KMS-11 (cell line): ENCODE measurements around the gene MAP4K5.

Experiments
- H2AFZ ChIP-seq: fragments of 200-600 bp; sonication (generic); 2 replicates; pipeline ENCODE4 v1.6.1; 2016; ENCODE audit warnings: antibody characterized with exemption, mixed run types, low read depth
- H3K27ac ChIP-seq: fragments of 200-600 bp; sonication (generic); 2 replicates; pipeline ENCODE4 v1.6.1; 2016; ENCODE audit warnings: mild to moderate bottlenecking, mixed run types
- H3K27me3 ChIP-seq: fragments of 200-600 bp; sonication (generic); 2 replicates; pipeline ENCODE4 v1.6.1; 2017; ENCODE audit warnings: mild to moderate bottlenecking, low read depth, mixed run types, moderate library complexity; ENCODE audit not compliant: insufficient read depth
- H3K36me3 ChIP-seq: fragments of 200-600 bp; sonication (generic); 2 replicates; pipeline ENCODE4 v1.6.1; 2017; ENCODE audit warnings: mild to moderate bottlenecking, mixed run types; ENCODE audit not compliant: insufficient read depth
- H3K4me1 ChIP-seq: fragments of 200-600 bp; sonication (generic); 2 replicates; pipeline ENCODE4 v1.6.1; 2016; ENCODE audit warnings: mild to moderate bottlenecking, low read depth, mixed run types; ENCODE audit not compliant: poor library complexity, severe bottlenecking
- H3K4me2 ChIP-seq: fragments of 200-600 bp; sonication (generic); 2 replicates; pipeline ENCODE4 v1.7.0; 2016; ENCODE audit warnings: mild to moderate bottlenecking, mixed run types
- H3K4me3 ChIP-seq: fragments of 200-600 bp; sonication (generic); IDR thresholded peaks from 2 replicates; pipeline ENCODE4 v1.6.1; 2017; ENCODE audit warnings: low read depth, low read length, mixed read lengths; ENCODE audit not compliant: insufficient read depth
- H3K79me2 ChIP-seq: fragments of 200-600 bp; sonication (generic); 2 replicates; pipeline ENCODE4 v1.6.1; 2016; ENCODE audit warnings: low read depth, mixed run types; ENCODE audit not compliant: insufficient read depth
- H3K9ac ChIP-seq: fragments of 200-600 bp; sonication (generic); 2 replicates; pipeline ENCODE4 v1.6.1; 2016; ENCODE audit warnings: mild to moderate bottlenecking, mixed run types
- H4K20me1 ChIP-seq: fragments of 200-600 bp; sonication (generic); 2 replicates; pipeline ENCODE4 v1.6.1; 2016; ENCODE audit warnings: mild to moderate bottlenecking, mixed run types; ENCODE audit not compliant: insufficient read depth
- CTCF ChIP-seq: fragments of 200-600 bp; sonication (generic); conservative IDR thresholded peaks from 2 replicates; pipeline ENCODE4 v1.6.1; 2017; ENCODE audit warnings: low read depth, mild to moderate bottlenecking, antibody characterized with exemption, low read length, moderate library complexity, mixed read lengths

The MAP4K5 gene

DNA sequence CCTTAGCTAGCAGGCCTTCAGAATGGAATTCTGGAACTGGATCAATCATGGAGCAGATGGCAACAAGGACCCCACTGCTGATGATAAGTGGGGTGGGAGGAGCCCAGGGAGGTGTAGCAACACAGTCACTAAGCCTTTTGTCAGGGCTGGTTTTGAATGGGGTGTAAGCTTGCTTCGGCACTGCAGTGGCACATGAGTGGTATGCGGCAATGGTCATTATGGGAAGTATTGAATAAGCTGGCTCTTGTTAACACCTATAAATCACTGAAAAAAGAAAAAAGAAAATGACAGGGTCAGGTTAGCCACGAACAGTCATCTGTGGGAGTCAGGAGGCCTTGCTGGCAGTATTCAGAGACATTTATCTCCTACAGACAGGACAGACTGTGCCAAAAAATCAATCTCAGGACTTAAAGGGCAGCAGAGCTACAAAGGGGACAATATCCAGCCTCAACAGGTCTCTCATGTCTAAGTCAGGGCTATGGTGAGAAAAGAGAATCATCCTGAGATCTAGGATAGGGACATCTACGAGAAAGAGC is 154.8 kb downstream of the MAP4K5 start:
- TF ChIP-seq CTCF: no peak
- H3K36me3 ChIP-seq: no peaks in the 10 kb centered on the region
- no peaks in the 10 kb centered on the region for H3K27me3 ChIP-seq

DNA sequence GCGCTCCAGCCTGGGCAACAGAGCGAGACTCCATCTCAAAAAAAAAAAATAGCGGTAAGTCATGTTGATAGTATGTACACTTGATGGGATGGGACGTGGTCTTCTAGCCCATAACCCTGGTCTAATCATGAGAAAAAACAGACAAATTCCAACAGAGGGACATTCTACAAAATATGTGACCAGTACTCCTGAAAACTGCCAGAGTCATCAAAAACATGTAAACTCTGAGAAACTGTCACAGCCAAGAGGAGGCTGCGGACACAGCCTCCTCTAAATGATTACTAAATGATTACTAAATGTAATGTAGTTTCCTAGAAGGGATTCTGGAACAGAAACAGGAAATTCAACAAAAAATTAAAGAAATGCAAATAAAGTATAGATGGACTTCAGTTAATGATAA is 156.6 kb downstream of the MAP4K5 start:
- no peak overlapping the region for H2AFZ ChIP-seq
- no peaks in the 10 kb centered on the region for H4K20me1 ChIP-seq
- no peak for TF ChIP-seq CTCF
- no peaks in the 10 kb centered on the region for H3K27me3 ChIP-seq
- no peak overlapping the region for H3K9ac ChIP-seq
- H3K4me3 ChIP-seq: no peak overlapping the region
- H3K27ac ChIP-seq: no peak overlapping the region
- no peaks in the 10 kb centered on the region for H3K4me1 ChIP-seq
- H3K4me2 ChIP-seq: no peak overlapping the region
- no peaks in the 10 kb centered on the region for H3K36me3 ChIP-seq
- no peaks in the 10 kb centered on the region for H3K79me2 ChIP-seq

More for the DNA sequence above, 154.8 kb downstream of the MAP4K5 start:
- H3K4me1 ChIP-seq: no peaks in the 10 kb centered on the region
- no peak overlapping the region for H3K9ac ChIP-seq
- H3K79me2 ChIP-seq: no peaks in the 10 kb centered on the region
- H3K4me3 ChIP-seq: no peak overlapping the region
- H2AFZ ChIP-seq: no peak overlapping the region
- H3K4me2 ChIP-seq: no peak overlapping the region
- no peak overlapping the region for H3K27ac ChIP-seq
- H4K20me1 ChIP-seq: no peaks in the 10 kb centered on the region

GRCh38 chr14:50373959-50374358 is 158.4 kb downstream of the MAP4K5 start:
- H3K4me3 ChIP-seq: no peak overlapping the region

DNA sequence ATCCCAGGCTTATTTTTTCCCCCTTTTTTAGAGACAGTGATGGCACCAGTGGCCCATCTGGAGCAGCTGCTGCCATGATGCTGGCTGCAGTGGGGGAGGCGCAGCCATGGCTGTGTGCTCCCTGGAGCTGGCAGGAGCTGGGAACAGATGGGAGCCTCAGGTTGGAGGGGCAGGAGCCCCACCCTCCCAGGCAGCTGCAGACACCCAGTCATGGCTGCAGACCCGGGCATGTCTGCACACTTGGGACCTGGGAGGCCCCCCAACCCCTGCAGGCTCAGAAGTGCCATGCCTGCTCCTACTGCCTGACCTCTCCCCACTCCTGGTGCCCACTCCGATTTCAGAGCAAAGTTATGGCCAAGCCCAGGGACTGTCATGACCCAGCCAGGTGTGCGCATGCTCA is 160.8 kb downstream of the MAP4K5 start:
- no peak for TF ChIP-seq CTCF
- Histone ChIP-seq H3K4me3 (no peak overlapping the region), H3K27me3 (no peaks in the 10 kb centered on the region), H2AFZ (no peak overlapping the region), H4K20me1 (no peaks in the 10 kb centered on the region), H3K9ac (no peak overlapping the region), H3K4me2 (no peak overlapping the region), H3K27ac (no peak overlapping the region), H3K79me2 (no peaks in the 10 kb centered on the region), H3K4me1 (no peaks in the 10 kb centered on the region), H3K36me3 (no peaks in the 10 kb centered on the region)

More at GRCh38 chr14:50373959-50374358, 158.4 kb downstream of the MAP4K5 start:
- Histone ChIP-seq H3K79me2 (no peaks in the 10 kb centered on the region), H3K36me3 (no peaks in the 10 kb centered on the region), H2AFZ (no peak overlapping the region), H3K27me3 (no peaks in the 10 kb centered on the region), H3K4me2 (no peak overlapping the region), H3K9ac (no peak overlapping the region), H3K27ac (no peak overlapping the region), H4K20me1 (no peaks in the 10 kb centered on the region), H3K4me1 (no peaks in the 10 kb centered on the region)
- no peak for TF ChIP-seq CTCF
